HepG2 (cell line): ENCODE results near the gene SNX21. TPM values are rescaled to one million over a fixed set of nuclear protein-coding genes. Genes with fewer than 3 reads are reported as not detected.
A peak's percentile ranks its signal among the peaks of the same experiment; 100 is the strongest.

Experiments used
- EED ChIP-seq: sonication (generic); formaldehyde crosslinking; IDR thresholded peaks from 2 replicates; pipeline ENCODE4 v1.5.0; 2020; ENCODE audit warnings: mild to moderate bottlenecking, missing genetic modification reagents
- EHMT2 ChIP-seq: fragments of 200-600 bp; sonication (generic); IDR thresholded peaks from 2 replicates; pipeline ENCODE4 v1.7.0; 2017; ENCODE audit warnings: antibody characterized with exemption, low read depth, low read length, borderline replicate concordance
- ELK4 ChIP-seq: sonication (generic); formaldehyde crosslinking; IDR thresholded peaks from 2 replicates; pipeline ENCODE4 v1.9.0; 2021; ENCODE audit warnings: missing genetic modification reagents, borderline replicate concordance
- FOXC1 ChIP-seq: sonication (generic); formaldehyde crosslinking; IDR thresholded peaks from 2 replicates; pipeline ENCODE4 v1.8.0; 2022; ENCODE audit warnings: mild to moderate bottlenecking, missing genetic modification reagents, borderline replicate concordance
- FUBP1 ChIP-seq: sonication (generic); formaldehyde crosslinking; IDR thresholded peaks from 2 replicates; pipeline ENCODE4 v1.5.1; 2020; ENCODE audit warnings: missing genetic modification reagents, mild to moderate bottlenecking, borderline replicate concordance
- PRDM10 ChIP-seq: sonication (generic); formaldehyde crosslinking; IDR thresholded peaks from 2 replicates; pipeline ENCODE4 v1.4.0; 2020; ENCODE audit warnings: low read depth, missing genetic modification reagents
- SIX4 ChIP-seq: sonication (generic); formaldehyde crosslinking; IDR thresholded peaks from 2 replicates; pipeline ENCODE4 v1.4.0; 2020; ENCODE audit warnings: missing genetic modification reagents
- SKI ChIP-seq: fragments of 450-650 bp; IDR thresholded peaks from one replicate; pipeline ENCODE4 v1.6.1; 2018; ENCODE audit warnings: mild to moderate bottlenecking; ENCODE audit not compliant: partially characterized antibody
- SMARCC2 ChIP-seq: fragments of 450-650 bp; IDR thresholded peaks from 2 replicates; pipeline ENCODE4 v1.6.1; 2017; ENCODE audit warnings: antibody characterized with exemption, mild to moderate bottlenecking
- SRF ChIP-seq: IDR thresholded peaks from 2 replicates; pipeline ENCODE4 v1.6.1; 2011; ENCODE audit warnings: mild to moderate bottlenecking, low read depth, low read length, moderate library complexity
- ZC3H4 ChIP-seq: sonication (generic); formaldehyde crosslinking; IDR thresholded peaks from 2 replicates; pipeline ENCODE4 v1.4.0; 2020; ENCODE audit warnings: missing genetic modification reagents, borderline replicate concordance
- ZFP41 ChIP-seq: sonication (generic); formaldehyde crosslinking; IDR thresholded peaks from 2 replicates; pipeline ENCODE4 v1.4.0; 2020; ENCODE audit warnings: mild to moderate bottlenecking, missing genetic modification reagents, borderline replicate concordance
- ZNF282 ChIP-seq: fragments of 450-650 bp; IDR thresholded peaks from 2 replicates; pipeline ENCODE4 v1.6.1; 2018; ENCODE audit not compliant: partially characterized antibody
- ZSCAN20 ChIP-seq: sonication (generic); formaldehyde crosslinking; IDR thresholded peaks from 2 replicates; pipeline ENCODE4 v1.4.0; 2020; ENCODE audit warnings: missing genetic modification reagents, mild to moderate bottlenecking, borderline replicate concordance
- polyA plus RNA-seq, 8 experiments: library from polyadenylated mRNA; depleted of rRNA in 3 of 8; stranded (reverse) in 7 of 8; unstranded in 1 of 8; fragments of >200 nt; fragmentation: Illumina TruSeq in 4 of 8; extraction: Trizol in 4 of 8; gene quantifications; 2 replicates each; pipeline versions ENCODE4 v1.2.1 to v1.2.3, GENCODE V29; 2011 to 2016; ENCODE audit warnings: low read depth in 4 of 8, missing spikeins in 1 of 8, mixed read lengths in 1 of 8; ENCODE audit not compliant: insufficient read depth in 1 of 8
- total RNA-seq, 5 experiments: library from RNA; depleted of rRNA; stranded (reverse); fragments of >200 nt; fragmentation: Illumina TruSeq; extraction: Trizol; gene quantifications; 2 replicates each; pipeline ENCODE4 v1.2.3, GENCODE V29; 2016; ENCODE audit warnings: low read depth in 1 of 5
- TF ChIP-seq, protein P1 (sequence below): sonication (generic); formaldehyde crosslinking; IDR thresholded peaks from 2 replicates; pipeline ENCODE4 v1.5.0; 2020; ENCODE audit warnings: missing genetic modification reagents, mild to moderate bottlenecking, borderline replicate concordance
- TF ChIP-seq, protein P2 (sequence below): sonication (generic); formaldehyde crosslinking; IDR thresholded peaks from 2 replicates; pipeline ENCODE4 v1.5.1; 2020; ENCODE audit warnings: mild to moderate bottlenecking, missing genetic modification reagents, borderline replicate concordance

SNX21 gene
- total and polyA plus RNA-seq, 2 of the 13 experiments (the other 11 are each of a cell fraction or from before 2014, with no cell fraction given) = 7.7 to 12.8 TPM

- TF ChIP-seq SIX4 (0 out of 2 replicates have a peak, but pooled peaks have one; percentile 41), ELK4 (CRISPR knock-in tag) (no peak), ZSCAN20 (CRISPR knock-in tag) (no peak), EED (CRISPR knock-in tag) (peak; percentile 70; the same call in 1 of the 2 replicates), PRDM10 (CRISPR knock-in tag) (peak; percentile 56), SRF (peak; percentile 55; the same call in 1 of the 2 replicates), ZC3H4 (CRISPR knock-in tag) (no peak), SKI (peak; percentile 33), EHMT2 (no peak), SMARCC2 (no peak), FOXC1 (CRISPR knock-in tag) (peak; percentile 92), ZNF282 (no peak), FUBP1 (CRISPR knock-in tag) (0 out of 2 replicates have a peak, but pooled peaks have one; percentile 43), ZFP41 (CRISPR knock-in tag) (peak; percentile 84)
- TF ChIP-seq, protein P1, sequence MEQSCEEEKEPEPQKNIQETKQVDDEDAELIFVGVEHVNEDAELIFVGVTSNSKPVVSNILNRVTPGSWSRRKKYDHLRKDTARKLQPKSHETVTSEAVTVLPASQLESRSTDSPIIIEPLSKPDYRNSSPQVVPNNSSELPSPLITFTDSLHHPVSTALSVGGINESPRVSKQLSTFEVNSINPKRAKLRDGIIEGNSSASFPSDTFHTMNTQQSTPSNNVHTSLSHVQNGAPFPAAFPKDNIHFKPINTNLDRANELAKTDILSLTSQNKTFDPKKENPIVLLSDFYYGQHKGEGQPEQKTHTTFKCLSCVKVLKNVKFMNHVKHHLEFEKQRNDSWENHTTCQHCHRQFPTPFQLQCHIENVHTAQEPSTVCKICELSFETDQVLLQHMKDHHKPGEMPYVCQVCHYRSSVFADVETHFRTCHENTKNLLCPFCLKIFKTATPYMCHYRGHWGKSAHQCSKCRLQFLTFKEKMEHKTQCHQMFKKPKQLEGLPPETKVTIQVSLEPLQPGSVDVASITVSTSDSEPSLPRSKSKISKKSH (CRISPR knock-in tag) = no peak; the same call in 1 of the 2 replicates
- TF ChIP-seq, protein P2, sequence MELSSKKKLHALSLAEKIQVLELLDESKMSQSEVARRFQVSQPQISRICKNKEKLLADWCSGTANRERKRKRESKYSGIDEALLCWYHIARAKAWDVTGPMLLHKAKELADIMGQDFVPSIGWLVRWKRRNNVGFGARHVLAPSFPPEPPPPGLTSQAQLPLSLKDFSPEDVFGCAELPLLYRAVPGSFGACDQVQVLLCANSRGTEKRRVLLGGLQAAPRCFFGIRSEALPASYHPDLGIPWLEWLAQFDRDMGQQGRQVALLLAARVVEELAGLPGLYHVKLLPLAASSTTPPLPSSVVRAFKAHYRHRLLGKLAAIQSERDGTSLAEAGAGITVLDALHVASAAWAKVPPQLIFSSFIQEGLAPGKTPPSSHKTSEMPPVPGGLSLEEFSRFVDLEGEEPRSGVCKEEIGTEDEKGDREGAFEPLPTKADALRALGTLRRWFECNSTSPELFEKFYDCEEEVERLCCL (CRISPR knock-in tag) = no peak
These were observed 47.6 kb downstream of the SNX21 start, which contains the start of gene ZSWIM1 (continued) for GRCh38 chr20:45880988-45881788.
